H1 (cell line): ENCODE results near the gene TRAPPC8. TPM values are rescaled to one million over a fixed set of nuclear protein-coding genes. Genes with fewer than 3 reads are reported as not detected.

Experiments used
- CTCF ChIA-PET: fragments of 300-600 bp; sonication (Branson Sonifier 250); formaldehyde crosslinking; loops from one replicate; lab custom pipeline; 2021; ENCODE audit not compliant: partially characterized antibody; lab: Charles Lee
- POLR2A ChIA-PET: fragments of 300-600 bp; sonication (Branson Sonifier 250); formaldehyde crosslinking; loops from one replicate; lab custom pipeline; 2021; ENCODE audit warnings: inconsistent platforms; ENCODE audit not compliant: partially characterized antibody; lab: Charles Lee
- DNase-seq, 2 experiments: peaks; one replicate each; pipeline versions ENCODE4 v3.0.0 to v3.0.0-alpha.2; 2010 to 2022; ENCODE audit warnings: low spot score in 2 of 2, low read depth in 1 of 2, mixed read lengths in 1 of 2
- FAIRE-seq: peaks from 2 replicates; lab custom pipeline; 2011; peaks lifted over from hg19 to GRCh38; lab: Jason Lieb, UNC
- H2AFZ ChIP-seq: 2 replicates; pipeline ENCODE4 v1.8.1; 2012; ENCODE audit warnings: low read length, inconsistent platforms
- H2AK5ac ChIP-seq: 2 replicates; pipeline ENCODE4 v1.6.1; 2013; ENCODE audit warnings: low read depth, low read length
- H2BK120ac ChIP-seq: replicated peaks from 2 replicates; pipeline ENCODE3; 2013; ENCODE audit warnings: low read depth, low read length, inconsistent platforms
- H2BK12ac ChIP-seq: 2 replicates; pipeline ENCODE4 v1.6.1; 2013; ENCODE audit warnings: low read depth, low read length
- H2BK15ac ChIP-seq: 2 replicates; pipeline ENCODE4 v1.6.1; 2013; ENCODE audit warnings: low read length
- H2BK20ac ChIP-seq: 2 replicates; pipeline ENCODE4 v1.6.1; 2013; ENCODE audit warnings: low read length
- H2BK5ac ChIP-seq: 2 replicates; pipeline ENCODE4 v1.6.1; 2013; ENCODE audit warnings: low read depth, low read length
- H3K14ac ChIP-seq: 2 replicates; pipeline ENCODE4 v1.6.1; 2013; ENCODE audit warnings: inconsistent platforms; ENCODE audit not compliant: insufficient read length
- H3K18ac ChIP-seq: 2 replicates; pipeline ENCODE4 v1.6.1; 2013; ENCODE audit warnings: low read length; ENCODE audit errors: extremely low read depth
- H3K23ac ChIP-seq: 2 replicates; pipeline ENCODE4 v1.6.1; 2013; ENCODE audit warnings: inconsistent platforms; ENCODE audit not compliant: insufficient read length
- H3K23me2 ChIP-seq: 2 replicates; pipeline ENCODE4 v1.6.1; 2013; ENCODE audit warnings: low read depth, low read length
- H3K27ac ChIP-seq: 2 replicates; pipeline ENCODE4 v1.6.1; 2011; ENCODE audit warnings: low read depth, low read length, inconsistent platforms
- H3K27me3 ChIP-seq, 4 experiments: replicated peaks in 1 of 4; 1 replicate in 1 of 4; 2 replicates in 3 of 4; pipeline versions ENCODE4 v1.6.1 to v1.8.1; 2011 to 2013; ENCODE audit warnings: low read length in 3 of 4, mild to moderate bottlenecking in 3 of 4, inconsistent platforms in 2 of 4, mixed read lengths in 2 of 4, moderate library complexity in 1 of 4; ENCODE audit not compliant: control insufficient read depth in 3 of 4, insufficient read depth in 3 of 4; ENCODE audit errors: extremely low read depth in 1 of 4
- H3K36me3 ChIP-seq, 4 experiments: 2 replicates each; pipeline versions ENCODE4 v1.6.1 to v1.8.1; 2011 to 2013; ENCODE audit warnings: mild to moderate bottlenecking in 4 of 4, low read length in 3 of 4, moderate library complexity in 2 of 4, control low read depth in 1 of 4, inconsistent platforms in 1 of 4; ENCODE audit not compliant: insufficient read depth in 4 of 4, control insufficient read depth in 2 of 4
- H3K4ac ChIP-seq: replicated peaks from 2 replicates; pipeline ENCODE3; 2013; ENCODE audit warnings: low read length, low read depth, mixed read lengths, inconsistent platforms; ENCODE audit not compliant: insufficient read length
- H3K4me1 ChIP-seq, 4 experiments: replicated peaks in 1 of 4; 1 replicate in 1 of 4; 2 replicates in 3 of 4; pipeline versions ENCODE4 v1.6.1 to v1.8.1; 2011 to 2013; ENCODE audit warnings: low read length in 3 of 4, inconsistent platforms in 2 of 4, mixed read lengths in 1 of 4; ENCODE audit not compliant: insufficient read depth in 4 of 4, control insufficient read depth in 3 of 4
- H3K4me2 ChIP-seq, 2 experiments: 2 replicates each; pipeline versions ENCODE4 v1.6.1 to v1.8.1; 2011 to 2013; ENCODE audit warnings: low read depth in 2 of 2, low read length in 2 of 2, control low read depth in 1 of 2, inconsistent platforms in 1 of 2, mild to moderate bottlenecking in 1 of 2; ENCODE audit not compliant: insufficient read depth in 1 of 2
- H3K4me3 ChIP-seq, 4 experiments: fragments of 200-600, 300-600 bp in 1 of 4; sonication (generic), shearing (Covaris generic), sonication (Bioruptor Twin) in 1 of 4; 2 replicates each; pipeline versions ENCODE4 v1.5.1 to v1.8.1; 2011 to 2016; ENCODE audit warnings: low read length in 4 of 4, low read depth in 3 of 4, control low read depth in 2 of 4, inconsistent platforms in 2 of 4, mild to moderate bottlenecking in 2 of 4, mixed read lengths in 1 of 4, moderate library complexity in 1 of 4; ENCODE audit not compliant: insufficient read depth in 2 of 4; ENCODE audit errors: extremely low read depth in 1 of 4
- H3K56ac ChIP-seq: replicated peaks from 2 replicates; pipeline ENCODE3; 2013; ENCODE audit warnings: low read depth, mild to moderate bottlenecking, mixed read lengths, low read length, inconsistent platforms; ENCODE audit not compliant: insufficient read length
- H3K79me1 ChIP-seq: 2 replicates; pipeline ENCODE4 v1.6.1; 2013; ENCODE audit warnings: low read depth, low read length, control low read depth
- H3K79me2 ChIP-seq, 2 experiments: 2 replicates each; pipeline versions ENCODE4 v1.6.1 to v1.8.1; 2012 to 2013; ENCODE audit warnings: low read length in 2 of 2, mild to moderate bottlenecking in 2 of 2, inconsistent platforms in 1 of 2; ENCODE audit not compliant: insufficient read depth in 2 of 2, control insufficient read depth in 1 of 2
- H3K9ac ChIP-seq, 4 experiments: replicated peaks in 1 of 4; 1 replicate in 1 of 4; 2 replicates in 3 of 4; pipeline versions ENCODE4 v1.6.1 to v1.8.1; 2011 to 2013; ENCODE audit warnings: low read depth in 3 of 4, low read length in 3 of 4, control low read depth in 2 of 4, mild to moderate bottlenecking in 2 of 4, moderate library complexity in 2 of 4, inconsistent platforms in 1 of 4; ENCODE audit errors: extremely low read depth in 1 of 4
- H3K9me3 ChIP-seq, 2 experiments: 2 replicates each; pipeline versions ENCODE4 v1.6.1 to v1.8.1; 2012 to 2013; ENCODE audit warnings: mild to moderate bottlenecking in 2 of 2, moderate library complexity in 2 of 2, control low read depth in 1 of 2, inconsistent platforms in 1 of 2, low read depth in 1 of 2, low read length in 1 of 2, mixed read lengths in 1 of 2; ENCODE audit not compliant: insufficient read depth in 2 of 2
- H4K20me1 ChIP-seq, 2 experiments: replicated peaks in 1 of 2; 2 replicates each; pipeline versions ENCODE3 to v1.8.1; 2011 to 2013; ENCODE audit warnings: inconsistent platforms in 2 of 2, low read length in 2 of 2, mild to moderate bottlenecking in 1 of 2; ENCODE audit not compliant: insufficient read depth in 2 of 2, control insufficient read depth in 1 of 2
- H4K5ac ChIP-seq: 2 replicates; pipeline ENCODE4 v1.6.1; 2013; ENCODE audit warnings: low read length, low read depth, mixed read lengths, inconsistent platforms; ENCODE audit not compliant: insufficient read length
- H4K8ac ChIP-seq: 2 replicates; pipeline ENCODE4 v1.8.0; 2013; ENCODE audit warnings: mild to moderate bottlenecking, moderate library complexity, low read length, inconsistent platforms; ENCODE audit not compliant: insufficient read depth; ENCODE audit errors: extremely low read depth
- H4K91ac ChIP-seq: replicated peaks from 2 replicates; pipeline ENCODE3; 2013; ENCODE audit warnings: low read length, mixed read lengths, inconsistent platforms; ENCODE audit not compliant: insufficient read length
- JUND ChIP-seq: IDR thresholded peaks from 2 replicates; pipeline ENCODE4 v1.6.1; 2011; ENCODE audit warnings: mild to moderate bottlenecking, improper control_type of control experiment, low read length
- PHF8 ChIP-seq: fragments of 200-600 bp; sonication (generic); conservative IDR thresholded peaks from 2 replicates; pipeline ENCODE4 v1.7.1; 2012; ENCODE audit warnings: low read depth, mild to moderate bottlenecking, inconsistent platforms, low read length, moderate library complexity
- TAF1 ChIP-seq: IDR thresholded peaks from 2 replicates; pipeline ENCODE4 v1.6.1; 2011; ENCODE audit warnings: mild to moderate bottlenecking, low read depth, low read length
- TBP ChIP-seq: IDR thresholded peaks from 2 replicates; pipeline ENCODE4 v1.6.1; 2011; ENCODE audit warnings: low read depth, low read length, improper control_type of control experiment
- WGBS, 2 experiments: shearing (Covaris generic) in 1 of 2; methylation state at CpG; one replicate each; pipeline versions ENCODE4 v1.1.6 to v1.1.7; 2013 to 2015; ENCODE audit warnings: low lambda C conversion rate in 2 of 2, mixed read lengths in 2 of 2, inconsistent platforms in 1 of 2, low coverage in 1 of 2, missing lambda C conversion rate in 1 of 2; ENCODE audit not compliant: insufficient replicate concordance in 2 of 2, insufficient coverage in 1 of 2, insufficient read length in 1 of 2; ENCODE audit errors: extremely low coverage in 1 of 2, missing lambda C conversion rate in 1 of 2; 5-methylcytosine and 5-hydroxymethylcytosine counted together
- polyA plus RNA-seq, 7 experiments: library from polyadenylated mRNA; depleted of rRNA in 3 of 7; stranded (reverse) in 5 of 7; unstranded in 2 of 7; fragments of >200 nt in 5 of 7; fragments of 200-250 nt in 2 of 7; gene quantifications; 1 replicate in 5 of 7; 2 replicates in 1 of 7; 4 replicates in 1 of 7; pipeline versions ENCODE4 v1.2.1 to v1.2.3, GENCODE V29; 2011 to 2013; ENCODE audit warnings: missing spikeins in 2 of 7, mixed read lengths in 2 of 7
- total RNA-seq: library from RNA; stranded (reverse); fragmentation: NEBNext Ultra II Directional; extraction: Animal tissue kit (Norgen Biotek cat#: 25700); gene quantifications from 2 replicates; pipeline ENCODE4 v1.2.1, GENCODE V29; 2021

Gene TRAPPC8
- total and polyA plus RNA-seq, 2 of the 8 experiments (the other 6 are each of a cell fraction or from before 2014, with no cell fraction given), result 43.6 to 56.5 TPM

GRCh38 chr18:31918733-31919132 is 24.2 kb downstream of the TRAPPC8 start:
- Histone ChIP-seq H3K56ac (no peak overlapping the region), H3K4me3 (no peak overlapping the region), H3K18ac (no peak overlapping the region), H3K79me1 (no peaks in the 10 kb centered on the region), H4K8ac (no peak overlapping the region), H2BK15ac (no peak overlapping the region), H3K36me3 (peaks cover 0 to 11% (median 2%) of the 10 kb centered on the region in 4 experiments; a peak in 3 of 8 replicates), H3K4me1 (no peaks in the 10 kb centered on the region), H2BK12ac (no peak overlapping the region), H3K14ac (no peak overlapping the region), H2BK5ac (no peak overlapping the region), H4K91ac (no peak overlapping the region), H4K5ac (no peak overlapping the region), H3K23ac (no peak overlapping the region), H4K20me1 (no peaks in the 10 kb centered on the region), H3K9ac (no peak overlapping the region), H3K79me2 (peaks cover 0 to 17% of the 10 kb centered on the region in 2 experiments; a peak in 2 of 4 replicates), H2BK120ac (no peak overlapping the region), H3K23me2 (no peaks in the 10 kb centered on the region), H2AFZ (no peak overlapping the region), H3K27me3 (no peaks in the 10 kb centered on the region), H3K4me2 (no peak overlapping the region), H3K27ac (no peak overlapping the region), H3K4ac (no peak overlapping the region), H3K9me3 (no peaks in the 10 kb centered on the region), H2AK5ac (no peak overlapping the region), H2BK20ac (no peak overlapping the region)
- TF ChIP-seq PHF8, result no peak
- TF ChIP-seq TAF1, result no peak
- no peak for TF ChIP-seq JUND
- TF ChIP-seq TBP, result no peak
- ChIA-PET POLR2A (no interaction called here), CTCF (interaction anchor here (0.7 kb wide), 1 partner anchor 21 kb away, joined by 3 read pairs; no protein-coding TSS in a partner anchor)
- no peak for DNase-seq
- 93% methylated on average over 1 of the region's 1 CpG; no CpG with 5 or more reads in 1 of the 2 experiments for WGBS, 2 experiments
- no peak for FAIRE-seq
